Mesenchymal stem cell (in vitro differentiated cells and primary cell): ENCODE data around the gene STXBP2.

Experiments
- DNase-seq: peaks from one replicate; pipeline ENCODE4 v3.0.0-alpha.2; 2013
- H2AFZ ChIP-seq: one replicate; pipeline ENCODE4 v1.6.1; 2013; ENCODE audit warnings: low read depth, mild to moderate bottlenecking, control low read depth, inconsistent platforms, low read length, moderate library complexity
- H2AK5ac ChIP-seq: 2 replicates; pipeline ENCODE4 v1.6.1; 2013; ENCODE audit warnings: low read length, moderate library complexity, mild to moderate bottlenecking, inconsistent platforms; ENCODE audit not compliant: severe bottlenecking
- H2BK120ac ChIP-seq: one replicate; pipeline ENCODE4 v1.6.1; 2013; ENCODE audit warnings: low read depth, mild to moderate bottlenecking, inconsistent platforms, low read length, moderate library complexity
- H2BK12ac ChIP-seq, 2 experiments: one replicate each; pipeline ENCODE4 v1.6.1; 2013; ENCODE audit warnings: inconsistent platforms in 2 of 2, low read length in 2 of 2, mild to moderate bottlenecking in 2 of 2, moderate library complexity in 2 of 2, control low read depth in 1 of 2
- H2BK15ac ChIP-seq: one replicate; pipeline ENCODE4 v1.6.1; 2013; ENCODE audit warnings: mild to moderate bottlenecking, low read depth, inconsistent platforms; ENCODE audit not compliant: poor library complexity, severe bottlenecking
- H2BK5ac ChIP-seq: 2 replicates; pipeline ENCODE4 v1.6.1; 2013; ENCODE audit warnings: low read depth, mild to moderate bottlenecking, low read length, control low read depth, inconsistent platforms; ENCODE audit not compliant: poor library complexity, severe bottlenecking
- H3K14ac ChIP-seq, 2 experiments: one replicate each; pipeline ENCODE4 v1.6.1; 2013; ENCODE audit warnings: inconsistent platforms in 2 of 2, low read length in 2 of 2, control low read depth in 1 of 2, mild to moderate bottlenecking in 1 of 2, moderate library complexity in 1 of 2
- H3K18ac ChIP-seq, 2 experiments: one replicate each; pipeline ENCODE4 v1.6.1; 2013; ENCODE audit warnings: inconsistent platforms in 2 of 2, low read length in 2 of 2, control low read depth in 1 of 2, low read depth in 1 of 2, mild to moderate bottlenecking in 1 of 2
- H3K23ac ChIP-seq, 2 experiments: one replicate each; pipeline ENCODE4 v1.6.1; 2013; ENCODE audit warnings: inconsistent platforms in 2 of 2, low read length in 2 of 2, mild to moderate bottlenecking in 2 of 2, moderate library complexity in 2 of 2, control low read depth in 1 of 2
- H3K27ac ChIP-seq: 2 replicates; pipeline ENCODE4 v1.5.1; 2013; ENCODE audit warnings: mild to moderate bottlenecking, moderate library complexity, low read length, control low read depth, inconsistent platforms; ENCODE audit not compliant: poor library complexity, severe bottlenecking
- H3K27me3 ChIP-seq, 2 experiments: 2 replicates each; pipeline versions ENCODE4 v1.6.1 to v1.7.0; 2013; ENCODE audit warnings: low read length in 2 of 2, mild to moderate bottlenecking in 2 of 2, moderate library complexity in 2 of 2, control low read depth in 1 of 2, inconsistent platforms in 1 of 2; ENCODE audit not compliant: control insufficient read depth in 1 of 2, insufficient read depth in 1 of 2
- H3K36me3 ChIP-seq, 2 experiments: 2 replicates each; pipeline versions ENCODE4 v1.6.1 to v1.7.0; 2013; ENCODE audit warnings: low read length in 2 of 2, control low read depth in 1 of 2, inconsistent platforms in 1 of 2, low read depth in 1 of 2, mild to moderate bottlenecking in 1 of 2; ENCODE audit not compliant: insufficient read depth in 2 of 2, control insufficient read depth in 1 of 2
- H3K4ac ChIP-seq, 2 experiments: one replicate each; pipeline ENCODE4 v1.6.1; 2013; ENCODE audit warnings: inconsistent platforms in 2 of 2, low read length in 2 of 2, mild to moderate bottlenecking in 2 of 2, moderate library complexity in 2 of 2, control low read depth in 1 of 2, low read depth in 1 of 2
- H3K4me1 ChIP-seq: 2 replicates; pipeline ENCODE4 v1.6.1; 2013; ENCODE audit warnings: low read depth, low read length, control low read depth; ENCODE audit not compliant: control insufficient read depth, insufficient read depth
- H3K4me2 ChIP-seq: 2 replicates; pipeline ENCODE4 v1.6.1; 2013; ENCODE audit warnings: low read length, mild to moderate bottlenecking, inconsistent platforms; ENCODE audit not compliant: poor library complexity, severe bottlenecking
- H3K4me3 ChIP-seq, 2 experiments: 2 replicates each; pipeline versions ENCODE4 v1.5.1 to v1.7.0; 2013; ENCODE audit warnings: low read length in 2 of 2, mild to moderate bottlenecking in 2 of 2, control low read depth in 1 of 2, low read depth in 1 of 2; ENCODE audit not compliant: insufficient read depth in 1 of 2
- H3K79me1 ChIP-seq: replicated peaks from 2 replicates; pipeline ENCODE4 v1.6.1; 2013; ENCODE audit warnings: mild to moderate bottlenecking, control low read depth, low read length, inconsistent platforms; ENCODE audit not compliant: poor library complexity, severe bottlenecking
- H3K9ac ChIP-seq: 2 replicates; pipeline ENCODE4 v1.7.0; 2013; ENCODE audit warnings: mild to moderate bottlenecking, low read length, moderate library complexity
- H3K9me3 ChIP-seq: 2 replicates; pipeline ENCODE4 v1.7.0; 2013; ENCODE audit warnings: mild to moderate bottlenecking, low read length; ENCODE audit not compliant: control insufficient read depth
- H4K8ac ChIP-seq: one replicate; pipeline ENCODE4 v1.6.1; 2013; ENCODE audit warnings: inconsistent platforms, mild to moderate bottlenecking, low read length, moderate library complexity
- H4K91ac ChIP-seq: one replicate; pipeline ENCODE4 v1.6.1; 2013; ENCODE audit warnings: mild to moderate bottlenecking, low read length, inconsistent platforms
- WGBS: methylation state at CpG from one replicate; pipeline ENCODE4 v1.1.7; 2013; ENCODE audit warnings: mixed read lengths; 5-methylcytosine and 5-hydroxymethylcytosine counted together

Gene STXBP2

GRCh38 chr19:7652061-7652641 is 15.2 kb downstream of the STXBP2 start:
- Histone ChIP-seq H3K4me1 (peaks cover 4% of the 10 kb centered on the region), H3K9me3 (no peaks in the 10 kb centered on the region), H3K79me1 (no peaks in the 10 kb centered on the region), H3K36me3 (peaks cover 0 to 9% of the 10 kb centered on the region in 2 experiments), H3K27me3 (peaks cover 10 to 33% of the 10 kb centered on the region in 2 experiments), H3K18ac (no peak overlapping the region), H4K8ac (peak overlapping the region; percentile 87), H3K4me2 (peak overlapping the region; percentile 66), H3K4ac (no peak overlapping the region), H2BK5ac (no peak overlapping the region), H3K27ac (no peak overlapping the region), H3K14ac (no peak overlapping the region), H4K91ac (no peak overlapping the region), H2AFZ (no peak overlapping the region), H2BK15ac (no peak overlapping the region), H3K4me3 (peak overlapping the region in 1 of 2 experiments; percentile 63), H3K9ac (peak overlapping the region; percentile 33), H3K23ac (no peak overlapping the region), H2BK120ac (no peak overlapping the region), H2BK12ac (no peak overlapping the region), H2AK5ac (no peak overlapping the region)
- peak; percentile 82 for DNase-seq
- WGBS = 16% methylated on average over 23 of the region's 28 CpGs

DNA sequence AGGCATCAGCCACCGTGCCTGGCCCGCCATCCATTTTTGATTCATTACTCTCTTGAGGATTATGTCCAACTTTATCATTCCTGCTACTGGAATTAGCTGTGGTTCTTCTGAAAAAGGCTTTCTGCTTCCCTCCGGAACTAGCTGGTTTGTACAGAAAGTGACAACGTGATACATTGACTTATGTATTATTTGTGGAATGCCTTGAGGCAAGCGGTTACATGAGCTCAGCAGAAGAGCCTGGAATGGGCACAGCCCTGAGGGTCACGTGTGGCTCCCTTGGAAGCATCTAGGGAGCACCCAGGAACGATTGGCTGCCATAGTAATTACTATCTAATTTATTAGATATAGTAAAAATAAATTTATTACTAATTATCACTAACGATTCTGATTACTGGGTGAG is 17.5 kb downstream of the STXBP2 start:
- H3K23ac ChIP-seq = no peak overlapping the region
- no peaks in the 10 kb centered on the region for H3K36me3 ChIP-seq
- no peak overlapping the region for H2AFZ ChIP-seq
- H4K8ac ChIP-seq = no peak overlapping the region
- H2BK12ac ChIP-seq = no peak overlapping the region
- WGBS = 77% methylated on average over 6 of the region's 8 CpGs
- no peak overlapping the region for H2BK120ac ChIP-seq
- peaks cover 4% of the 10 kb centered on the region for H3K4me1 ChIP-seq
- DNase-seq = no peak
- no peak overlapping the region for H3K4me2 ChIP-seq
- H2BK5ac ChIP-seq = no peak overlapping the region
- no peak overlapping the region for H2AK5ac ChIP-seq
- no peak overlapping the region for H3K18ac ChIP-seq
- H2BK15ac ChIP-seq = no peak overlapping the region
- H4K91ac ChIP-seq = no peak overlapping the region
- no peaks in the 10 kb centered on the region for H3K79me1 ChIP-seq
- no peak overlapping the region for H3K4ac ChIP-seq
- H3K9me3 ChIP-seq = no peaks in the 10 kb centered on the region
- peaks cover 20 to 42% of the 10 kb centered on the region in 2 experiments for H3K27me3 ChIP-seq
- H3K14ac ChIP-seq = no peak overlapping the region
- H3K9ac ChIP-seq = no peak overlapping the region
- H3K4me3 ChIP-seq = no peak overlapping the region
- H3K27ac ChIP-seq = no peak overlapping the region

GRCh38 chr19:7655581-7655980 is 18.7 kb downstream of the STXBP2 start:
- H3K18ac ChIP-seq = no peak overlapping the region
- no peak overlapping the region for H2BK15ac ChIP-seq
- H3K27ac ChIP-seq = no peak overlapping the region
- H3K4ac ChIP-seq = no peak overlapping the region
- no peak overlapping the region for H2BK120ac ChIP-seq
- no peak overlapping the region for H2AK5ac ChIP-seq
- no peak overlapping the region for H2BK12ac ChIP-seq
- H3K23ac ChIP-seq = no peak overlapping the region
- H4K91ac ChIP-seq = no peak overlapping the region
- H2BK5ac ChIP-seq = no peak overlapping the region
- no peak overlapping the region for H3K9ac ChIP-seq
- no peaks in the 10 kb centered on the region for H3K79me1 ChIP-seq
- H3K36me3 ChIP-seq = no peaks in the 10 kb centered on the region
- H4K8ac ChIP-seq = no peak overlapping the region
- DNase-seq = no peak
- H3K4me1 ChIP-seq = peaks cover 4% of the 10 kb centered on the region
- H3K27me3 ChIP-seq = peaks cover 17 to 36% of the 10 kb centered on the region in 2 experiments
- no peaks in the 10 kb centered on the region for H3K9me3 ChIP-seq
- no peak overlapping the region for H3K4me3 ChIP-seq
- WGBS = 83% methylated on average over 8 of the region's 8 CpGs
- H3K4me2 ChIP-seq = no peak overlapping the region
- no peak overlapping the region for H2AFZ ChIP-seq
- no peak overlapping the region for H3K14ac ChIP-seq

GRCh38 chr19:7657131-7657751 is 20.3 kb downstream of the STXBP2 start:
- no peak overlapping the region for H2BK12ac ChIP-seq
- peaks cover 2% of the 10 kb centered on the region for H3K4me1 ChIP-seq
- H3K4me2 ChIP-seq = no peak overlapping the region
- H2AK5ac ChIP-seq = no peak overlapping the region
- H4K8ac ChIP-seq = no peak overlapping the region
- H2BK120ac ChIP-seq = no peak overlapping the region
- H4K91ac ChIP-seq = no peak overlapping the region
- H2BK5ac ChIP-seq = no peak overlapping the region
- H3K9me3 ChIP-seq = no peaks in the 10 kb centered on the region
- H2AFZ ChIP-seq = no peak overlapping the region
- H3K27me3 ChIP-seq = peaks cover 11 to 43% of the 10 kb centered on the region in 2 experiments
- no peaks in the 10 kb centered on the region for H3K36me3 ChIP-seq
- H2BK15ac ChIP-seq = no peak overlapping the region
- H3K23ac ChIP-seq = no peak overlapping the region
- no peak overlapping the region for H3K14ac ChIP-seq
- H3K79me1 ChIP-seq = no peaks in the 10 kb centered on the region
- DNase-seq = peak; percentile 12
- no peak overlapping the region for H3K18ac ChIP-seq
- no peak overlapping the region for H3K27ac ChIP-seq
- WGBS = 68% methylated on average over 12 of the region's 14 CpGs
- no peak overlapping the region for H3K4me3 ChIP-seq
- no peak overlapping the region for H3K4ac ChIP-seq
- H3K9ac ChIP-seq = no peak overlapping the region
